A204.1 (cell line): Measurements from ENCODE around the gene ACTG2.

ENCODE experiments used
- FAIRE-seq: peaks from 2 replicates; lab custom pipeline; 2012; peaks lifted over from hg19 to GRCh38; lab: Jason Lieb, UNC

ACTG2 gene

DNA sequence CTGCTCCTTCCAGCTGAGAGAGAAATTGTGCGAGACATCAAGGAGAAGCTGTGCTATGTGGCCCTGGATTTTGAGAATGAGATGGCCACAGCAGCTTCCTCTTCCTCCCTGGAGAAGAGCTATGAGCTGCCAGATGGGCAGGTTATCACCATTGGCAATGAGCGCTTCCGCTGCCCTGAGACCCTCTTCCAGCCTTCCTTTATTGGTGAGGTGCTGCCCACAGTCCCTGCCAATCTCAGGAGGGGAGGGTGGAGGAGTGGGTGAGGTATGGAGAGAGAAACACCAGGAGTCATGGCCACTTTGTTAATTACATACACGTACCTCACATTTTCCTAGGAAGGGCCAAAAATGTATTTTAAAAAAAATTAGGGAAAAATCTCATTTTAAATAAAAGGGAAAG, 21.9 kb downstream of the ACTG2 start:
- no peak for FAIRE-seq

DNA sequence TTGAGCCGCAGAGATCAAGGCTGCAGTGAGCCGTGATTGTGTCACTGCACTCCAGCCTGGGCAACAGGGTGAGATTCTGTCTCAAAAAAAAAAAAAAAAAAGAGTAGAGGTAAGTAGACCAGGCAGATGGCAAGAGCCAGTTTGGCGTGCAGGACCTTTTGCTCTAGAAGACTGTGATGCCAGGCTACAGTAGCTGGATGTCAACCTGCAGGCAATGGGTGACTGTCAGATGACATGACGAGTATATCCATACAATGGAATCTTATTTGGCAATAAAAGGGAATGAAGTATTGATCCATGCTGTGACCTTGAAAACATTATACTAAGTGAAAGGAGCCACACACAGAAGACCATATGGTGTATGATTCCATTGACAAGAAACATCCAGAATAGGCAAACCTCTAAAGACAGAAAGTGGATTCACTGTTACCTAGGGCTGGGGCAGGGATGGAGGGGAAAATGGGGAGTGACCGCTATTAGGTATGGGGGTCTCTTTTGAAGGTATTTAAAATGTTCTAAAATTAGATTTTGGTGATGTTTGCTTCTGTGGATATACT, 22.7 kb downstream of the ACTG2 start:
- no peak for FAIRE-seq

DNA sequence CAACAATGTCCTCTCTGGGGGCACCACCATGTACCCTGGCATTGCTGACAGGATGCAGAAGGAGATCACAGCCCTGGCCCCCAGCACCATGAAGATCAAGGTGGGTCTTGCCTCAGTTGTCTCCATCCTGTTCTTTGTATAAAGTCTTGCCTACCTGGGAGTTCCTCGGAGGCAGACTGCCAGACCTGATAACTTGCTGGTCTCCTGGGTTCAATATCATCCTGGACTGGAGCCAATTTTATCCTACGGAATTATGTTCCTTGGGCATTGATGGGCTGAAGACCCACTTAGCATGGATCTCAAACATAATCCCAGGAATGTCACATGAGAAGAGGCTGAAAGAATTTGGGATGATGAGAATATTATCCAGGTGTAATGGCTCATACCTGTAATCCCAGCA, 23.9 kb downstream of the ACTG2 start:
- FAIRE-seq, result no peak

DNA sequence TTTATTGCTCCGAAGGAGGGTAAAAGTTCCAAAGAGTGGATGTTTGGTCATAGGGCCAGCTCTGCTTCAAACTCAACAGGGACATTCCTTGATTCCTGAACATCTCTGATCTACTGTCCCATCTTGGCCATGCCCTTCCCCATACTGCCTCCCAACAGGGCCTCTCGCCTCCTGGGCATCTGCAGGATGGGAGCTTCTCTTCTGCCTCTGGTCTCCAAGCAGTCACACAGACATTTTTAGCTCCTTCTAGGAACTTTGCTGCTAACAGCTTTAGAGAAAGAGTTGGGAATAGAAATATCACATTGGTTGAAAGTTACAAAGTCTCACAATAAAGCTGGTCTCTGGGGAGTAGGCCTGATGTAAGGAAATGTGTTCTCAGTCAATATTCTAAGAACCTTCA, 24.5 kb downstream of the ACTG2 start:
- FAIRE-seq, result no peak

- FAIRE-seq, result no peak
Observed at GRCh38 chr2:73917696-73918207, 24.9 kb downstream of the ACTG2 start.

GRCh38 chr2:73918856-73919255, 26.0 kb downstream of the ACTG2 start:
- no peak for FAIRE-seq

GRCh38 chr2:73919596-73920228, 26.9 kb downstream of the ACTG2 start:
- no peak for FAIRE-seq

DNA sequence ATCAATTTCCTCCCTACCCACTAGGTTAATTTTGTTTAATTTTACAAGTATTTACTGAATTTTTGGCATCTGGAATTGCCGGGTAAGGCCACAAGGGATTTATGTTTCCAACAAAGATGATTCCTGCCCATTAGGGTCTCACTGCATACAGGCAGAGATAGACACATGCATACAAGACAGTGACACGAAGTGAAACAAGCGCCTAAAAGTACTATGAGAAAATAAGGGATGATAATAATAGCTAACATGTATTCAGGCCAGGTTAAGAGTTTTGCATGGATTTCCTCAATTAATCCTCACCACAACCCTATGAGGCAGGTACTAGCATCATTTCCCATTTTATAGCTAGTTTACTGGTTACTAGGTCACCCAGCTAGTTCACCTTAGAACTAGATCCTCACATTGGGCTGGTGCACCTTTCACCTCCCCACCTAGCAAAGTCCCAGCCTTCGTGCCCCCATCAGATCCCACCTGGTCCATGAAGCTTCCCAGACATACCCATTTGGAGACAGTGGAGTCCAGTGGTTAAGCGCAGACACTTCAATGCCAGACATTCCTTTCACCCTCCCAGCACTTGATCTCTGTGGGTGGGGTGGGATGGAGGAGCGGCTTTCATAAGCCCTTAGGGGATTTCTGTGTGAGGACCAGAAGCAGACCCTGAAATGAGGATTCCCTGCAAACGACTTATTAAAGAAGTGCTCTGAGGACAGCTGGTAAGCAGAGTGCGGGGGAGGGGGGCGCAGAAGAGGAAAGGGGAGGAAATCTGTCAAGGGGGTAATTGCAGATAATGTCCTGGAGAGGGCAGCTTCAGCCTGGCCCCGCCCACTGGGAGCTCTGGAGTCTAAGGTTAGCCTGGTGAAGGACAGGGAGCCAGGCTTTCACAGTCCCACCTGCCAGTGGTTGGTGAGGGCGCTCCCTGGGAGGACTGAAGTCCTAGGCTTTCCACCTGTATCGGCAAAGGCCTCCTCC, 28.1 kb downstream of the ACTG2 start:
- FAIRE-seq, result no peak

- FAIRE-seq, result no peak
Observed at GRCh38 chr2:73921581-73921980, 28.8 kb downstream of the ACTG2 start.

DNA sequence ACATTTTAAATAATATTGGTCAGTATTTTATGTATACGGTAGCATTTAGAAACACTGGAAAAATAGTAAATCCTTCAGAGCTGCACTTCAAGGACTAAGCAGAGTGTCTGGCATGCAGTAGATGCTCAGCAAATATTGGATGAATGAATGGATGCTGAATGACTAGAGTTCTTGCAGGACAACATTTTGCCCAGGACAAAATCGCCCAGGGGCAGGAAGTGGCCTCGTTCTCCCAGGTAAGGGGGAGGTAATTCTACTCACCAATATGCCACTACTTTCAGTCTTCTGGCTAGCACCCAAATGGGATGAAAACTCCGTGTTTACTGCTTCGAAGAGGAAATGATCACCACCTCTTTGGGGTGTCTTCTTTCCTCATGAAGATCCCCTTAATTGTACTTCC, 29.9 kb downstream of the ACTG2 start:
- no peak for FAIRE-seq

- no peak for FAIRE-seq
Observed at GRCh38 chr2:73925033-73925704, 32.4 kb downstream of the ACTG2 start.

DNA sequence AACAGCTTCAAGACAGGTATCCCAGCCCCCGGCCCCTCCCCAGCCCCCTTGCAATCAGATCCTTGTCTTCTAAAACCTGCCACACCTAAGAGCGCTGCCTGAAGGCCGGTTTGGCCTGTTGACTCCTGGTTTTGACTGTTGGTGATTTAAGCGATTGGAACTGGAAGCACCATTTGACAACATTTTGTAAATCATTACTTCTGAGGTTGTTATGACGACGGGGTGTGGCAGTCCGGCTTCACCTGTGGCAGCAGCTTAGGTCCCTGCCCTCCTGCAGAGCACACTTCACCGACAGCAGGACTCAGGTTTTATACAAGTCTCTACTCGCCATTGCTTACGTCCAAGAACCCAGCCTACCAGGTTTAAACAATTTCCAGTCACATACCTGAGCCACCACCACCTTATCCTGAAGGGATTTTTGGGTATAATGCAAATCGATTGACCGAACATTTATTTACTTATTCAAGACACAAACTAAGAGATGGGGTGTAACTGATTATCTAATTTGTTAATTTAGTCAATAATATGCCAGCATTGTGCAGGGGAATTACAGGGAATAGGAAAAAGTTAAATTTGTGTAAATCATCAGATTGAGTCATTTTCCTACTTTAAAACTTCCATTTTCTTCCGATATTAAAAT, 33.2 kb downstream of the ACTG2 start:
- FAIRE-seq, result no peak

DNA sequence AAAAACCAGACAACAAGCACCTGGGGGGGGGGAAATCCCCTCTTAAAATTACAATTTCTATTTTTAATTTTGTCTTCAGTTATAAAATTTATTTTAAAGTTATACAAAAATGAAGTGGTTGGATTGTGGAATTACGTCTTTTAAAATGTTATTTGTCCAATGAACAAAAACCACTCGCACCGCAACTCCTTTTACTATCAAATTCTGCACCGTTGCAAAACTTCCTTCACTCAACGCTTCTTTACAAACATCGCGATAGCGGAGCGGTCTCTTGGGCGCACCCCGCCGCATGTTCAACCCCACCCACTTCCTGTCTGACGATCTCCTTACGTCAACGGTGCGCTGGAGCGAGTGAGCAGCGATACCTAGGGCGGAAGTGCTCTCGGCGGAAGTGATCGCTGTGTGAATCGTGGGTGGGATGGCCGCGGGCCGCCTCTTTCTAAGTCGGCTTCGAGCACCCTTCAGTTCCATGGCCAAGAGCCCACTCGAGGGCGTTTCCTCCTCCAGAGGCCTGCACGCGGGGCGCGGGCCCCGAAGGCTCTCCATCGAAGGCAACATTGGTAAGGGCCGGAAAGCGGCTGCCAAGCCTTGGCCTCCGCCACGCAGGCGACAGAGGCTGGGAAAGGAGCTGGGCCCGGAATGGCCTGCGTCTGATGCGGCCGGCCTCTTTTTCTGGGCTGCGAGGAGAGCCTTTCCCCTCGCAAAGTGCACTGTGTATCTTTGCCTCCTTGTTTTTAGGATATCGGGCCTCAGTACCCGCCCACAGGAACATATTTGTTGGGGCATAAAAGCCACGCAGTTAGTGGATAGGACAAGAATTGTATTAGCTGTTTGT, 33.9 kb downstream of the ACTG2 start, which contains the start of gene DGUOK:
Gene DGUOK (plus strand): TSS at position 388 of the 835 bp plus-strand sequence. CDS start 31 bp downstream, at position 419.
- peak; percentile 97 for FAIRE-seq

- FAIRE-seq, result no peak
Observed at GRCh38 chr2:73927344-73927743, 34.5 kb downstream of the ACTG2 start.

DNA sequence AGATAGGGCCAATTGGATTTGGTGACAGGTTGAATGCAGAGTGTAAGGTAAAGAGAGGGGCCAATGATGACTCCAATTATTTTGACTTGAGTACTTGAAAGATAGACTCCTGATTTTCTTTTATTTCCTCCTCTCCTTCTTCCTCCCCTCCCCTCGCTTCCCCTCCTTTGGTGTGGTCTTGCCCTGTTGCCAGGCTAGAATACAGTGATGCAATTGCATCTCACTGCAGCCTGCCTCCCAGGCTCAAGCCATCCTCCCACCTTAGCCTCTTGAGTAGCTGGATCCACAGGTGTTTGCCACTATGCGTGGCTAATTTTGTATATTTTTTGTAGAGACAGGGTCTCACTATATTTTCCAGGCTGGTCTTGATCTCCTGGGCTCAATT, 36.1 kb downstream of the ACTG2 start:
- no peak for FAIRE-seq

GRCh38 chr2:73930386-73930785, 37.6 kb downstream of the ACTG2 start:
- FAIRE-seq, result no peak

DNA sequence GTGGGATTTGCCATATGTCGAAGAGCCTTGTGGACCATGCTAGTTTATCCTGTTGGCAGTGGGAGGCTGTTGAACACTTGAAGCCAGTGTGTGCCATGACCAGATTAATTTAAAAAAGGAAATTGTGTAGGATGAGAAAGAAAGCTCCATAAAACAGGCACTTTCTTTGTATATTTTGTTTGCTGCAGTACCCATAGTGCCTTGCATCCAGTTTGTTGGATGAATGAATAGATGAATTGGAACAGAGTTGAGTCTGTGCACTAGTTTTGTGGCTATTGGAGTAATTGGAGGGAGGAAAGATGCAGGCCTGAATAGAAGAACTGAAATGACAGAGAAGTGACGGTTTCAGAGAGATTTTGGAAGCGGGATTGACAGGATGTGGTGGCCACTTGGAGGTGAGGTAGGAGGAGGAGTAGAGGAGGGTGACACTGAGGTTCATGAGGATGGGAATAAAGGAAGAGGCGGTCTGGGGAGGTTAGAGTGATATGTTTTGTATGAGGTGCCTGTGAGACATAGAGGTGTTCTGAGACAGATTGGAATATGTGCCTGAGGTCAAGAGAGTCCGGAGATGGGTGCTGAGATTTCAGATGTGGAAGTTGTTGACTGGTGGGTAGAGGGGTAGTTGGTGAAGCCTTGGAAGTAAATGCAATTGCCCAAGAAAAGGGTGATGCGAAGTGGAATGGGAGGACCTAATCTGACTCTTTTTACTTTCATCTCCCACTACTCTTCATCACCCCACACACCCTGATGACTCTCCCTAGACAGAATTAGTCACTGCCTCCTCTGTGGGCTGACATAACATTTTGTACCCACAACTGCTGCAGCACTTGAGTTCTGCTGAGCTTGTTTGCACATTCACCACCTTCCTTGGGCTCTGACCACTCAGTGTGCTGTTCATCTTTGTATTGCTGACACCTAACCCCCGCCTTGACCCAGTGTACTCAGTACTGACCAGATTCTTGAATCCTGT, 39.0 kb downstream of the ACTG2 start:
- no peak for FAIRE-seq

DNA sequence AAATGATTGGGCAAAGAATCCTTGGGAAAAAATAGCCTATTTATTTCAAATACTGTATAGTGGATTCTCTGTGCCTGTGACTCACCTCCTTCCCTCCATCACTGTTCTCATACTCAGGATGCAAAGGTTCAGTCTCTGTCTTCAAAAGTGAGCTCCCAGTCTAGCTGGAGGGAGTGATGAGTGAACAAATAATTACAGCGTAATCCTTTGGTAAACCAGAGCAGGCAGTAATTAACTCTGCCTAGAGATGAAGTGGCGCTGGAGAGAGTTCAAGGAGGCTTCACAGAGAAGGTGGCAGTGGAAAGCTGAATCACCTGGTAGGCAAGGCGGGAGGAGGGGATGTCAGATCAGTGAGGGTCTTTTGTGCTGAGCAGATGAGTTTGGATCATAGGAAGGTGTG, 40.4 kb downstream of the ACTG2 start:
- FAIRE-seq, result no peak

- no peak for FAIRE-seq
Observed at GRCh38 chr2:73935641-73936040, 42.8 kb downstream of the ACTG2 start.
